HG02970 (cell line): ENCODE results near the gene TOM1L2.

Experiments
- ATAC-seq: cut with Tn5 transposase; IDR thresholded peaks from one replicate; pipeline ENCODE4 v1.9.1; 2021; ENCODE audit warnings: mild to moderate bottlenecking, moderate library complexity, moderate number of reproducible peaks; ENCODE audit not compliant: unreplicated experiment, low FRiP score

Gene TOM1L2

GRCh38 chr17:17972126-17972951, at the start of gene TOM1L2, which contains the start of gene DRC3:
Gene TOM1L2, minus strand, starts transcription at chr17:17972400. Its CDS starts 87 bp downstream, at chr17:17972313.
Gene DRC3, plus strand, starts transcription at chr17:17972862. Its CDS starts 4,737 bp downstream, at chr17:17977599.
- ATAC-seq, result peak; percentile 92

- no peak for ATAC-seq
These were observed 49.2 kb upstream of the TOM1L2 start for GRCh38 chr17:18021372-18021771.

- no peak for ATAC-seq
These were observed 48.8 kb upstream of the TOM1L2 start for GRCh38 chr17:18020971-18021370.

- ATAC-seq, result no peak
These were observed 47.6 kb upstream of the TOM1L2 start for GRCh38 chr17:18019838-18020154.

- no peak for ATAC-seq
These were observed 46.3 kb upstream of the TOM1L2 start for GRCh38 chr17:18018411-18018921.

GRCh38 chr17:18017958-18018357, 45.8 kb upstream of the TOM1L2 start:
- no peak for ATAC-seq

- ATAC-seq, result no peak
These were observed 44.2 kb upstream of the TOM1L2 start for GRCh38 chr17:18016426-18016825.

GRCh38 chr17:18015593-18015992, 43.4 kb upstream of the TOM1L2 start:
- no peak for ATAC-seq

GRCh38 chr17:18014006-18014405, 41.8 kb upstream of the TOM1L2 start:
- no peak for ATAC-seq

- no peak for ATAC-seq
These were observed 39.1 kb upstream of the TOM1L2 start for GRCh38 chr17:18011286-18011685.

GRCh38 chr17:18009609-18010420, 37.6 kb upstream of the TOM1L2 start:
- ATAC-seq, result no peak

GRCh38 chr17:18008496-18009268, 36.5 kb upstream of the TOM1L2 start:
- ATAC-seq, result no peak

GRCh38 chr17:18006495-18007239, 34.5 kb upstream of the TOM1L2 start:
- ATAC-seq, result no peak

- no peak for ATAC-seq
These were observed 33.3 kb upstream of the TOM1L2 start for GRCh38 chr17:18005496-18005895.

- no peak for ATAC-seq
These were observed 32.7 kb upstream of the TOM1L2 start for GRCh38 chr17:18004884-18005305.

- ATAC-seq, result no peak
These were observed 32.1 kb upstream of the TOM1L2 start for GRCh38 chr17:18004345-18004744.

GRCh38 chr17:18002171-18002570, 30.0 kb upstream of the TOM1L2 start:
- ATAC-seq, result no peak

- ATAC-seq, result no peak
These were observed 27.8 kb upstream of the TOM1L2 start for GRCh38 chr17:18000030-18000408.

GRCh38 chr17:17999364-18000029, 27.3 kb upstream of the TOM1L2 start:
- ATAC-seq, result no peak
